ENCODE results near the gene ASAP2.
A peak's percentile ranks its signal among the peaks of the same experiment; 100 is the strongest.
"Not testable (repeated sequence)": the region's sequence is repeated elsewhere in the genome, so short reads cannot be mapped to it uniquely, and the experiment has no call there.

Gene ASAP2

GRCh38 chr2:9212661-9213411, 6.2 kb downstream of the ASAP2 start:
- DNase-seq: no peak

GRCh38 chr2:9213477-9214051, 7.0 kb downstream of the ASAP2 start:
- no peak for DNase-seq

- DNase-seq: no peak
Measured at GRCh38 chr2:9214873-9215272, 8.3 kb downstream of the ASAP2 start.

DNA sequence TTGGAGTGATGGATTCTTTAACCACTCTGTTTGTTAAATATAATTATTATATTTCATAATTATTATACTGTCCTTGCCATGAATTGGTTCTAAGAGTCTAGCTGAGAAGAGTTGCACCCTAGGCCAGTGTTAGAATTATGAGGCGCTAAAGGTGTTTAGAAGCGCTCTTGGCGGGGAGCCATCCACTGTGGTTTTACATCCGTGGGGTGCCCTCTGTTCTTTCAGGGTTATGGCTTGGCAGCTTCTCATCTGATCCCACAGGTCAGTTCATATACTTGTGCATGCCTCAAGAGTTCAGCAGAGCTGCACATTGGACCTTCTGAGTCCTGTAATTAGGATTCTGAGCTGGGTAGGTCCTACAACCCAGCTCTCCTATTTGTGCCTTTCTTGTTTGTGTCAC, 9.1 kb downstream of the ASAP2 start:
- DNase-seq: peak; percentile 78

DNA sequence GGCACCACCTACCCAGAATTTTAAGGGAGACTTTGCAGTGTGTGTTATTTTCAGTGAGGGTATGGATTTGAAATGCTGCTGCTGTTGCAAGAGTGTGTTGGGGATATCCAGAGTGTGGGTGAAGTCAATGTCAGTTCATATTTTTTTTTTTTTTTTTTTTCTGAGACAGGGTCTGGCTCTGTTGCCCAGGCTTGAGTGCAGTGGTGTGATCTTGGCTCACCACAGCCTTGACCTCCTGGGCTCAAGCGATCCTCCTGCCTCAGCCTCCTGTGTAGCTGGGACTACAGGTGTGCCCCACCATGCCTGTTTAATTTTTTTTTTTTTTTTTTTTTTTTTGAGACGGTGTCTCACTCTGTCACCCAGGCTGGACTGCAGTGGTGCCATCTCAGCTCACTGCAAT, 9.5 kb downstream of the ASAP2 start:
- not testable (repeated sequence) for DNase-seq

DNA sequence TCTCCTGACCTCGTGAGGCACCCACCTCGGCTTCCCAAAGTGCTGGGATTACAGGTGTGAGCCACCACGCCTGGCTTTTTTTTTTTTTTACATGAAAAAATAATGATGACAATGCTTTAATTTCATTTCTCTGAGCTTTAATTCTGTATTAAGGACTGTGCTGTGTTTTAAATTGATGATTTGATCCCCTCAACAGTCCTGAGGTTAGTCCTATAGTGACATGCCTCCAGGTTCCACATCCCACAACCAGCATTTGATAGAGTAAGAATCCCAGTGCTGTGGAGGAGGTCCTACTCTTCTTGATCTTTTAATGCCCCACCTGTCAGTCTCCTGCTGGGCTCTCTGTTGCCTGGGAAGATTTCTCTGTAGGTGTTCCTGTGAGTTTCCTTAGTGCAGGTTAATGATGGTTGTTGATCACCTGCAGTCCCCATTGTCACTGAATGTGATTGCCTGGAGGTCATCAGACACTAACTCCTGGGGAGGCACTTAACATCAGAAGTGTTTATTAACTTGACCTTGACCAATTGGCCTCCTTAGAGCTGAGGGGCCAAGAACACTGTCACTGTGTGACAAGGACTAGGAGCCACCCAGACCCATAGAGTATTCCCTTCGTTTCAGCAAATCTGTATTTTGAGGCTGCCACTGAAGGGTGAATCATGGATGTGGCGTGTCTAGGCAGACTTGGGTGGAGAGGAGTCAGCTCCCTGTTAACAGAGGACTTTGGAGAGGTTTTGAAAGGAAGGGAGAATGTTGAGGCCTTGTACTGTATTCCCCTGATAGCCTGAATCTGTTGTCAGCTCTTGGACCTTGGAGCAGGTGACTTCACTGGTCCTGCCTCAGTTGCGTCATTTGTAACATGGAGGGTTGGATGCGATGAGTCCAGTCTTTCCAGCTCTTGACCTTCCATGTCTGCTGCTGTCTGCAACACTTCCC, 11.5 kb downstream of the ASAP2 start:
- DNase-seq: no peak

DNA sequence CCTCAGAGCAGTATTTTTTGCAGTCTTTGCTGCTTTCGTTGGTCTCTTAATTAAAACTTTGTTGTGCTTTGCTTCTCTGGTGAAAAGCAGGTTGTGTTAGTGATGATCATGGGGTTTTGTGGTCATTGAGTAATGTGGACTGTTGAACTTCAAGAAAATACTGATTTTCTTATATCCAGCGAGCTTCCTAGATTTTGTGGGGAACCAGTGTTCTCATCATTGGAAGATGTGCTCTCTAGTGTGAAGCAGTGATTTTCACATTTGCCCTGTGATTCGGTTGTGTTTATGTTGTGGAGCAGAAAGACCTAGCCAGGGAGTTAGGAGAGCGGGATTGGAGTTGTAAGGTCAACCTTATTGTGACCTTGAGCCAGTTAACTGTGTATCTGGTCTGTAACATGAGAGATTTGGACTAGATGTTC, 12.4 kb downstream of the ASAP2 start:
- no peak for DNase-seq

GRCh38 chr2:9220201-9220600, 13.6 kb downstream of the ASAP2 start:
- no peak for DNase-seq

DNA sequence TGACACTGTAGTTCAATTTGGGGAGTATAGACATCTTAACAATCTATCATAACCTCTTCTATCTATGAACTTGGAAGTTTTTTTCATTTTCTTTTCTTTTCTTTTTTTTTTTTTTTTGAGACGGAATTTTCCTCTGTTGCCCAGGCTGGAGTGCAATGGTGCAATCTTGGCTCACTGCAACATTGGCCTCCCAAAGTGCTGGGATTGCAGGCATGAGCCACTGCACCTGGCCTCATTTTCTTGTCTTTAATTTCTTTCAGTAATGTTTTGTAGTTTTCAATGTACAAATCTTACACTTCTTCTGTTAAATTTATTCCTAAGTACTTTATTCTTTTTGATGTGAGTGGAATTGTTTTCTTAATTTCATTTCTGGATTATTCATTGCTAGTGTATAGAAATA, 14.6 kb downstream of the ASAP2 start:
- DNase-seq: no peak

- no peak for DNase-seq
Measured at GRCh38 chr2:9222239-9222892, 15.8 kb downstream of the ASAP2 start.

GRCh38 chr2:9222893-9223287, 16.3 kb downstream of the ASAP2 start:
- DNase-seq: no peak

- no peak for DNase-seq
Measured at GRCh38 chr2:9225806-9226205, 19.2 kb downstream of the ASAP2 start.

DNA sequence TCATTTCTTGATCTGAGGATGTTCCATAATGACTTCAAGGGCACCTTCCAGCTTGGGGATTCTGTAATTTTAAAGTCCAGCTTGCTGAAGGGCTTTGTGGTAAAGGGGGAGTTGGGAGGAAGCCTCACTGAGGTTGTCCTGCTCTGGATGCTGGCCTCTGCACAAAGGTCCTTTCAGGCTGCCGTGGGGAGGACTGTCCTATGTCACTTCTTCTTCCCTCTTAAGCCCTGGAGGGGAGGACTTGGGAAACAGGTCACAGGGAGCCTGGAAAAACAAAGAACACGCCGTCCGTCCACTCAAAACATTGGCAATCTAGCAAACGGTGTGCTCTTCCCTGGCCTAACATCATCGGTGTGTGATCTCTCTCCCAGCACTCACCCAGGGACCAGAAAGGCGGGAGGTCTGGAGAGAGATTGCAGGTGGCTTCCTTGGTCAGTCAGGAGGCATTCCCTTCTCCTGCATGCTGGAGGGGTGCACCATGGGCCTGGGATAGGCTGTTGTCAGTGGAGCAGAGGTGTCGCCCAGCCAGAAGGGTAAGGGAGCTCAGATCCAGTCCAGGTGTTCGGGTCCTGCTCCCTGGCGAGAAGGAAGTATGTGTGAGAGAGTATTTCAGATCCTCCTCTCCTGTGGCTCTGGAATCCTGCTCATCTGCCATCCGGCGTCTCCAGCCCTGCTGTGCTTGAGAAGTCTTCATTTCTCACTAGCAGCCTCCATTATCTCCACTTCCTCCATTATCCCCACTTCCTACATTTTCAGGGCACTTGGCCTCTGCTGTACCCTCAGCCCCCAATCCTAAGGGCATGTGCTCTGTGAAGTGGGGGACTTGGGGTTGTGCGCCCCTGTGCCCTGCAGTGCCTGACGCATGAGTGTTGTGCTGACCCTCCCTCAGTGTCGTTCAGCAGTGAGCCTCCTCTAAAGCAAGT, 20.1 kb downstream of the ASAP2 start:
- DNase-seq: no peak

DNA sequence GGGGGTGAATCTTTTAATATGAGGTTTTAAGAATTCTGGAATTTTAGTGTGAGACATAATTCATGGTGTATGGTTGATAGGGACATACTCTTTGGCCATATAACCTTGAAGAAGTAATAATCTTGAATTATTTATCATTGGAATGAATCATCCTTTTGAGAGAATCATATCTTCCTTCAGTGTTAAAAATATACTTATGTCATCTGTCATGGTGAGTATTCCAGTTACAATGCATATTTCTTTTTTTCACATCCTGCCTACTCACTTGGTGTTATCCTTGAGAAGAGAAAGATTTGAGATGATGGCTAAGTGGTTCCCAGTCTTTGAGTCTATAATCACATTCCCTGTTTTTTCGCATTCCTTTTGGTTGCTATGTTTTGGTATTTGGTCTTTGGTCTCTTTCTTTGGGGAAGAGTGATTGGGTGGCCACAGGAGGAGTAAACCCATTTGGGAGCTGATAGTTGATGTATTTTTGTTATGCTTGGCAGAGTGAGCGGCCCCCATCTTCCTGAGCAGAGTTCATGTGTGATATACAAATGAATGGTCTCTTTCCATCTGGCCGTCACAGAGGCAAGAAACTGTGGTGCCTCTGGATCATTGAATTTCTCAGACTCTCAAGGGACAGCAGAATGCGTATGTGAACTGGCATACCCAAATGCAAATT, 21.6 kb downstream of the ASAP2 start:
- DNase-seq: no peak

DNA sequence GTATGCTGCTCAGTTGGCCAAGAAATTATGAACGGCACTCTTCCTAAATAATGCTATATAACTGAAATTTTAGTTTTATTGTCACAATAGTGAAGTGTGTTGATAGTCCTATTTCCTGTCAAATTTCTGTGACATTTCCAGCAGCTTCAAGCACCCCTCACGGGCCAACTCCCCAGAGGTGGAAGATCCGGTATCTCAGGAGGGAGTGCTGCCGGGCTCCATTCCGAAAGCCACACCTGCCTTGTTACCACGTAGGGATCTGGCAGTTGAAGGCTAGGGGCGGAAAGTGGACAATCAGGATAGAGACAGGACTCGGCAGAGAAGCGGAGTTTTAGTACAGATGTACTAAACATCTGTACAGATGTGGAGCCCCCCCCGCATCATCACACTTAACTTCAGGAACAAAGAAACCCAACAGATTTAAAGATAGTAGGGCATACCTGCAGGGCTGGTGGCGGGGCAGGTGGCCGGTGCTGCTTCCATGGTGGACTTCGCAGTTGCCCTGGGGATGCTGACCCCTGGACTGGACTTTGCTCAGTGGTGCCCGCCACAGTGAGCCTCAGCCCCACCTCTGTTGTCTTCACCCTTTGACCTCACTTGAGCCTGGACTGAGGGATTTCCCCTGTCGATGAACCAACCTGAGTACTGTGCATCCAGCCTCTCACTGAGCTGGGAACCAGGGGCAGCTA, 22.3 kb downstream of the ASAP2 start:
- no peak for DNase-seq

DNA sequence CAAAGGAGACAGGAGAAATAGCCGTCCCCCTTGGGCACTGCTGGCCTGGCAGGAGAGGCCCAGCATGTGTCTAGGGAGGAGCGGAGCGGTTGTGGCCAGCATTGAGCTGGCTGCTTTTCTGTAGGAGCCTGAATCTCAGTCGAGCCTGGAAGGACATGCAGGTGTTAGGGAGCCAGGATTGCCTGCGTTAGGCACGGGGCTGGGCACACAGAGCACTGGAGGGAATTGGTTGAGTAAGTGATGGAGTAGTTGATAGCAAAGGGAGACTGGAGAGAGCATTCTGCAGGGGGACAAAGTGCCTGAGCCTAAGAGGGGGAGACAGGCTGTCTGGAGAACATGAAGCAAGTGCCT, 22.8 kb downstream of the ASAP2 start:
- no peak for DNase-seq

DNA sequence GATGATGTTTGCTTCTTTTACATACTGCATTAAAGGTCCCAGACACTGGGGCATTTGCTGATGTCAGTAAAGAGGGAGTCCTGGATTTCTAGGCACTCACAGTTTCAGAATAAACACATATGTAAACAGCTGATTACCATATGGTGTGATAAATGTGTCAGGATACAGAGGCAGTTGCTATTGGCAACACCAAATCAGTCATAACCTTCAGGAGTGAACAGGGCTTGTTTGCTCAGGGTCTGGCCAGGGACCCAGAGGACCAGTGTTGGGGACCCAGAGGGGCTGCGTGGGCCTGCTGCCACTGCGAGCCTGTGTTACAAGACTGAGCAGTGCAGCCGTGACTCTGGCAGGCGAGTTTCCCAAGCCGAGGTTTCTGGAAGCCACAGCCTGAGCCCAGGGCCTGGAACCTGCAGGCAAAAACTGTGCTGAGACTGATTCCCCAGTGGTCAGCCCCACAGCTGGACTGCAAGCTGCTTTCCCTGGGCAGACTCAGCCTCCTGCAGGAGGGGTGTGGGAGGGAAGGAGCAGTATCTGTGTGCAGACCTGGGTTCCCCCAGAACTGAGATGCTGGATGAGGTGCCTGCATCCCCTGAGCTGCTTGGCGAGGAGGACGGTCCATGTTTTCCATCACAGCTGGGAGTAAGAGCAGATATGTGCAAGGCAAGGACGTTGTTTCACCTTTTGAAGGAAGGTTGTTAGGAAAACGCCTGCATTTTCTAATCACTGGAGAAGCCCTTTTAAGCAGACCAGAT, 23.6 kb downstream of the ASAP2 start:
- no peak for DNase-seq

- DNase-seq: no peak
Measured at GRCh38 chr2:9230881-9231280, 24.3 kb downstream of the ASAP2 start.

DNA sequence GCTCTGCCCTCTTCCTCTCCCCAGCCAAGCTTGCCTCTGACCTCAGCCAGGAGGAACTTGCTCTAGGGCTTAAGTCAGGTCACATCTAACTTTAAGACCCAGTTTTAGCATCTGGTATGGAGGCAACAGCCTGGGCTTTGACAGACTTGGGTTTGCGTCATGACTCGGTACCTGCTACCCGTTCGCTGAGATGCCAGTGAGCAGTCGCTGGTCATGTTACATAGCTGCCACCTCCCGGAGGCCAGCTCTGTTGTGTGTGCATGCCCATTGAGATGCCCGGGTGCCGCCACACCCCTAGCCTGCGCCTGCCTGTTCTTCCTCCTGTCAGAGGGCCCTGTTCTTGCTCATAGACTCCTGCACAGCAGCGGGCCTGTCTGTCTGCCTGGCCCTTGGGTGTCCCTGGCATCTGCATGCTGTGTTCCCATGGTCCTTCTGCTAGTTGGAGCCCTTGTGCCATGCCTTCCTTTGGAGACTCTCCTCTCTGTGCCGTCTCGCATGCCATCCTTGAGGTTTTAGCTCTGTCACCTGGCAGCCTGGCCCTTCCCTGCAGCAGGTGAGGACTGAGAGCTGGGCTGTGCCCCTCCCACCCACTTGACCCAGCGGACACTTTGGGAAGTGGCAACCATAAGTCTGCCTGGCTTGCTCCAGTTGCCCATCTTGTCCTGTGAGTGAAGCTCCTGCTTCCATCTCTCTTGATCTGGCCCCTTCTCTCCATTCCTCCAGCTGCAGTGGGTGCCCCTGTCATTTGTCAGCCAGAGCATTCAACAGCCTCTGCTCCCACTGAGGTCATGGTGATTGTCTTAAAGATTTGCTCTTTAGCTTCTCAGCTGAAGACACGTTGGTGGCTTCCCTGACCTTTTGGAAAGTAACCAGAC, 24.9 kb downstream of the ASAP2 start:
- DNase-seq: no peak

Measured in RPMI8226 (cell line).